ENCODE measurements around the gene SLAMF8.

DNA sequence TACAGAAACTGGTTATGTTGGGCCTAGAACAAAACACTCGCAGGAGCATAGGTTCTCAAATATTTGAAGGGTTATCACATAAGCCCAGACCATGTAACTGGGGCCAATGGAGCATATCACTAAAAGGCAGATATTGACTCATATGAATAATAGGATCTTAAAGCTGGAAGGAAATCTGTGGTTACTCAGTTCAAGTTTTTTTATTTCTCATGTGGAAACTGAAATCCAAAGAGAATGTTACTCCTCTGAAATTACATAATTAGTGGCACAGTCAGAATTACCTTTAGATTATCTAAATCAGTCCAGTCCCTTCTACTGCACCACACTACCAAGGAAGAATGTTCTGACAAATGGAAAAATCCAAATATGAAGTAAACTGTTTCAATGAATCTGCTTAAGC, 12.0 kb downstream of the SLAMF8 start:
- TF ChIP-seq, protein P1, sequence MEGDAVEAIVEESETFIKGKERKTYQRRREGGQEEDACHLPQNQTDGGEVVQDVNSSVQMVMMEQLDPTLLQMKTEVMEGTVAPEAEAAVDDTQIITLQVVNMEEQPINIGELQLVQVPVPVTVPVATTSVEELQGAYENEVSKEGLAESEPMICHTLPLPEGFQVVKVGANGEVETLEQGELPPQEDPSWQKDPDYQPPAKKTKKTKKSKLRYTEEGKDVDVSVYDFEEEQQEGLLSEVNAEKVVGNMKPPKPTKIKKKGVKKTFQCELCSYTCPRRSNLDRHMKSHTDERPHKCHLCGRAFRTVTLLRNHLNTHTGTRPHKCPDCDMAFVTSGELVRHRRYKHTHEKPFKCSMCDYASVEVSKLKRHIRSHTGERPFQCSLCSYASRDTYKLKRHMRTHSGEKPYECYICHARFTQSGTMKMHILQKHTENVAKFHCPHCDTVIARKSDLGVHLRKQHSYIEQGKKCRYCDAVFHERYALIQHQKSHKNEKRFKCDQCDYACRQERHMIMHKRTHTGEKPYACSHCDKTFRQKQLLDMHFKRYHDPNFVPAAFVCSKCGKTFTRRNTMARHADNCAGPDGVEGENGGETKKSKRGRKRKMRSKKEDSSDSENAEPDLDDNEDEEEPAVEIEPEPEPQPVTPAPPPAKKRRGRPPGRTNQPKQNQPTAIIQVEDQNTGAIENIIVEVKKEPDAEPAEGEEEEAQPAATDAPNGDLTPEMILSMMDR (IDR thresholded peaks at IDR 0.05; ENCODE audit: low read depth, low read length, missing input control): no peak
- TF ChIP-seq EGR1 (IDR thresholded peaks at IDR 0.05; ENCODE audit: low read depth in 2 of 2): no peak
- no peak for TF ChIP-seq NR2F2 (IDR thresholded peaks at IDR 0.05)
- no peak for TF ChIP-seq TAF1 (conservative IDR thresholded peaks at IDR 0.05)
